PC-3 (cell line): ENCODE data around the gene AMPD1.

ENCODE experiments used
- CTCF ChIP-seq: fragments of 300-600 bp; sonication (generic); conservative IDR thresholded peaks from 2 replicates; pipeline ENCODE4 v1.5.1; 2017; ENCODE audit warnings: antibody characterized with exemption, low read depth, mild to moderate bottlenecking, low read length
- EZH2phosphoT487 ChIP-seq: fragments of 300-600 bp; sonication (generic); IDR thresholded peaks from 2 replicates; pipeline ENCODE4 v1.6.1; 2018; ENCODE audit warnings: mild to moderate bottlenecking, antibody characterized with exemption, low read length, borderline replicate concordance

- no peak for TF ChIP-seq CTCF
- TF ChIP-seq EZH2phosphoT487, result no peak
Observed at GRCh38 chr1:114696810-114697209, 1.5 kb upstream of the AMPD1 start.
